K562 (cell line): ENCODE measurements around the gene BIRC5. TPM values are rescaled to one million over a fixed set of nuclear protein-coding genes. Genes with fewer than 3 reads are reported as not detected.
"Not testable (repeated sequence)": the region's sequence is repeated elsewhere in the genome, so short reads cannot be mapped to it uniquely, and the experiment has no call there.

ENCODE experiments used
- ATAC-seq: fragments of 200-7000 bp; cut with Tn5 transposase; 3 replicates; pipeline ENCODE4 v1.9.1; 2020; ENCODE audit warnings: moderate library complexity
- BruUV-seq: library from RNA; stranded (reverse); fragments of 400-500 nt; replicated peaks from 2 replicates; lab custom pipeline; 2021; lab: Mats Ljungman, UMichigan
- CTCF ChIA-PET: fragments of 300-600 bp; formaldehyde crosslinking; extraction: SDS; loops from one replicate; lab custom pipeline; 2021; ENCODE audit warnings: low intra/inter-chr PET ratio; lab: Yijun Ruan, JAX
- POLR2A ChIA-PET: fragments of 300-600, 350-650 bp; sonication (Branson Sonifier 250); formaldehyde crosslinking; extraction: SDS; loops from one replicate; lab custom pipeline; 2021; ENCODE audit warnings: antibody characterized with exemption, inconsistent platforms; lab: Yijun Ruan, JAX
- DNase-seq, 4 experiments: peaks; one replicate each; pipeline versions ENCODE4 v3.0.0 to v3.0.0-alpha.2; 2011 to 2018; ENCODE audit warnings: low spot score in 3 of 4, mixed read lengths in 3 of 4; ENCODE audit errors: extremely low read depth in 1 of 4
- FAIRE-seq: peaks from 2 replicates; lab custom pipeline; 2011; peaks lifted over from hg19 to GRCh38; lab: Jason Lieb, UNC
- H2AFZ ChIP-seq: 2 replicates; pipeline ENCODE4 v1.6.0; 2011; ENCODE audit warnings: low read depth, low read length, control low read depth, inconsistent platforms
- H3K27ac ChIP-seq: fragments of 200-600 bp; 3 replicates; pipeline ENCODE4 v1.8.0; 2011; ENCODE audit warnings: low read depth, mild to moderate bottlenecking, control low read depth, inconsistent platforms, low read length, moderate library complexity, mixed read lengths; ENCODE audit errors: extremely low read depth
- H3K27me3 ChIP-seq, 2 experiments: fragments of 300-600 bp in 1 of 2; 2 replicates in 1 of 2; 3 replicates in 1 of 2; pipeline versions ENCODE4 v1.6.0 to v1.8.0; 2011; ENCODE audit warnings: inconsistent platforms in 2 of 2, low read length in 2 of 2, mild to moderate bottlenecking in 1 of 2, mixed read lengths in 1 of 2, moderate library complexity in 1 of 2; ENCODE audit not compliant: control insufficient read depth in 2 of 2, insufficient read depth in 2 of 2
- H3K36me3 ChIP-seq: fragments of 300-600 bp; 3 replicates; pipeline ENCODE4 v1.8.0; 2011; ENCODE audit warnings: mild to moderate bottlenecking, low read length, inconsistent platforms; ENCODE audit not compliant: control insufficient read depth, insufficient read depth
- H3K4me1 ChIP-seq, 2 experiments: fragments of 200-600 bp in 1 of 2; replicated peaks in 1 of 2; 2 replicates in 1 of 2; 3 replicates in 1 of 2; pipeline versions ENCODE4 v1.5.1 to v1.8.0; 2011; ENCODE audit warnings: inconsistent platforms in 2 of 2, low read length in 2 of 2, mild to moderate bottlenecking in 1 of 2, mixed read lengths in 1 of 2, moderate library complexity in 1 of 2; ENCODE audit not compliant: control insufficient read depth in 2 of 2, insufficient read depth in 2 of 2
- H3K4me2 ChIP-seq: 2 replicates; pipeline ENCODE4 v1.6.1; 2011; ENCODE audit warnings: low read length, control low read depth, inconsistent platforms, mixed read lengths; ENCODE audit not compliant: insufficient read depth
- H3K4me3 ChIP-seq: fragments of 200-600 bp; sonication (generic), shearing (Covaris generic); 2 replicates; pipeline ENCODE4 v1.5.1; 2016; ENCODE audit warnings: control low read depth, inconsistent platforms
- H3K79me2 ChIP-seq: fragments of 200-600 bp; 3 replicates; pipeline ENCODE4 v1.8.0; 2011; ENCODE audit warnings: low read length, inconsistent platforms; ENCODE audit not compliant: control insufficient read depth, insufficient read depth
- H3K9ac ChIP-seq, 2 experiments: 2 replicates each; pipeline versions ENCODE4 v1.6.0 to v1.6.1; 2011; ENCODE audit warnings: low read depth in 2 of 2, low read length in 2 of 2, control low read depth in 1 of 2, inconsistent platforms in 1 of 2, mild to moderate bottlenecking in 1 of 2, mixed read lengths in 1 of 2; ENCODE audit not compliant: insufficient read depth in 1 of 2
- H3K9me1 ChIP-seq: one replicate; pipeline ENCODE4 v1.6.0; 2011; ENCODE audit warnings: inconsistent platforms, mild to moderate bottlenecking, low read length, moderate library complexity; ENCODE audit not compliant: control insufficient read depth, insufficient read depth
- H3K9me3 ChIP-seq: replicated peaks from 2 replicates; pipeline ENCODE4 v1.5.1; 2011; ENCODE audit warnings: low read depth, low read length, inconsistent platforms; ENCODE audit not compliant: control insufficient read depth, insufficient read depth
- H4K20me1 ChIP-seq: replicated peaks from 2 replicates; pipeline ENCODE4 v1.6.1; 2011; ENCODE audit warnings: low read length, inconsistent platforms, mixed read lengths; ENCODE audit not compliant: control insufficient read depth, insufficient read depth
- FIP1L1 ChIP-seq: fragments of 200-400 bp; formaldehyde crosslinking; IDR thresholded peaks from 2 replicates; pipeline ENCODE4 v1.6.1; 2018; ENCODE audit warnings: mild to moderate bottlenecking, low read depth, low read length; ENCODE audit not compliant: poor library complexity, severe bottlenecking
- POLR2A ChIP-seq: fragments of 450-650 bp; conservative IDR thresholded peaks from 2 replicates; pipeline ENCODE4 v1.6.1; 2016
- POLR2G ChIP-seq: fragments of 200-400 bp; formaldehyde crosslinking; IDR thresholded peaks from 2 replicates; pipeline ENCODE4 v1.6.1; 2017; ENCODE audit warnings: low read depth, mild to moderate bottlenecking, antibody characterized with exemption, low read length, moderate library complexity
- RBFOX2 ChIP-seq: fragments of 200-400 bp; formaldehyde crosslinking; IDR thresholded peaks from 2 replicates; pipeline ENCODE4 v1.6.1; 2017; ENCODE audit warnings: low read depth, mild to moderate bottlenecking, low read length, moderate library complexity
- RBM22 ChIP-seq: fragments of 200-400 bp; formaldehyde crosslinking; IDR thresholded peaks from 2 replicates; pipeline ENCODE4 v1.6.1; 2018; ENCODE audit warnings: low read length, low read depth; ENCODE audit not compliant: poor library complexity, severe bottlenecking
- SUPT5H ChIP-seq: fragments of 450-650 bp; IDR thresholded peaks from 2 replicates; pipeline ENCODE4 v1.6.1; 2016
- WGBS: fragments of 100-300 bp; shearing (Covaris generic); methylation state at CpG from one replicate; pipeline ENCODE4 v1.1.6; 2016; ENCODE audit warnings: low coverage, mixed read lengths; ENCODE audit not compliant: insufficient coverage; ENCODE audit errors: missing lambda C conversion rate; 5-methylcytosine and 5-hydroxymethylcytosine counted together
- in situ Hi-C: fragments of 300-500 bp; cut with MboI; formaldehyde crosslinking; loops from 4 replicates; pipeline ENCODE4 v1.15.0; 2018; ENCODE audit warnings: inconsistent platforms, mixed read lengths
- intact Hi-C: fragments of 100-400 bp; cut with micrococcal nuclease; formaldehyde crosslinking; loops from 2 replicates; pipeline ENCODE4 v1.14.2; 2022
- polyA plus RNA-seq, 8 experiments: library from polyadenylated mRNA; depleted of rRNA in 4 of 8; stranded (reverse) in 5 of 8; unstranded in 3 of 8; fragments of >200 nt; fragmentation: Nextera tagmentation in 2 of 8; fragmentation: Illumina TruSeq in 1 of 8; extraction: Ambion mirVana in 2 of 8; extraction: Trizol in 1 of 8; gene quantifications; 2 replicates each; pipeline versions ENCODE4 v1.2.1 to v1.2.3, GENCODE V29; 2011 to 2014; ENCODE audit warnings: inconsistent platforms in 1 of 8, missing spikeins in 1 of 8
- total RNA-seq, 7 experiments: library from RNA; depleted of rRNA in 6 of 7; stranded (reverse); fragments of >200 nt in 6 of 7; fragmentation: Illumina TruSeq in 2 of 7; extraction: Trizol in 2 of 7; gene quantifications; 2 replicates each; pipeline versions ENCODE4 v1.2.1 to v1.2.3, GENCODE V29; 2011 to 2021; ENCODE audit warnings: low replicate concordance in 1 of 7
- TF ChIP-seq, protein P1 (sequence below), 2 experiments: fragments of 450-650 bp; formaldehyde crosslinking in 1 of 2; IDR thresholded peaks; 2 replicates each; pipeline versions ENCODE4 v1.4.0 to v1.6.1; 2014 to 2020; ENCODE audit warnings: mild to moderate bottlenecking in 2 of 2, borderline replicate concordance in 1 of 2, low read depth in 1 of 2
- TF ChIP-seq, protein P2 (sequence below): sonication (generic); formaldehyde crosslinking; IDR thresholded peaks from 2 replicates; pipeline ENCODE4 v1.8.1; 2023; ENCODE audit warnings: mild to moderate bottlenecking, missing genetic modification reagents

BIRC5 gene
- total and polyA plus RNA-seq, 9 of the 15 experiments (the other 6 are each of a cell fraction or from before 2014, with no cell fraction given) = 64.4 to 140 (median 101) TPM

DNA sequence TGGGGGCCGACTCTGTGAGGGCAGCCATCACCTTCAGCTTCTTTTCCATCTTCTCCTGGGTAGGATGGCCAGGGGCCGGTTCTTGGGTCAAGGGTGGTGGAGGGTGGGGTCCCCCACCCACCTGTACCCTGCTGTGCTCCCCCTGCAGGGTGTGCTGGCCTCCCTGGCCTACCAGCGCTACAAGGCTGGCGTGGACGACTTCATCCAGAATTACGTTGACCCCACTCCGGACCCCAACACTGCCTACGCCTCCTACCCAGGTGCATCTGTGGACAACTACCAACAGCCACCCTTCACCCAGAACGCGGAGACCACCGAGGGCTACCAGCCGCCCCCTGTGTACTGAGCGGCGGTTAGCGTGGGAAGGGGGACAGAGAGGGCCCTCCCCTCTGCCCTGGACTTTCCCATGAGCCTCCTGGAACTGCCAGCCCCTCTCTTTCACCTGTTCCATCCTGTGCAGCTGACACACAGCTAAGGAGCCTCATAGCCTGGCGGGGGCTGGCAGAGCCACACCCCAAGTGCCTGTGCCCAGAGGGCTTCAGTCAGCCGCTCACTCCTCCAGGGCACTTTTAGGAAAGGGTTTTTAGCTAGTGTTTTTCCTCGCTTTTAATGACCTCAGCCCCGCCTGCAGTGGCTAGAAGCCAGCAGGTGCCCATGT, 42.3 kb upstream of the BIRC5 start:
- Histone ChIP-seq H4K20me1 (peaks cover 17% of the 10 kb centered on the region), H3K79me2 (peaks cover 38% of the 10 kb centered on the region), H3K9ac (peak overlapping the region in 1 of 2 experiments; percentile 73; a peak in 2 of 4 replicates)
- H3K9me1 ChIP-seq, FAIRE-seq, H3K4me2 ChIP-seq, H2AFZ ChIP-seq, ATAC-seq, DNase-seq, H3K4me3 ChIP-seq, H3K27ac ChIP-seq, H3K27me3 ChIP-seq, CTCF ChIA-PET, intact Hi-C loops, BruUV-seq: not testable (repeated sequence)
- POLR2A ChIA-PET = interaction anchor here (0.7 to 2.4 kb wide), 7 partner anchors 12 to 234 kb away, joined by 3 to 16 read pairs (median 3); partner anchors contain the start of genes AFMID and TK1
- WGBS = 94% methylated on average over 13 of the region's 19 CpGs
- in situ Hi-C loops = loop anchor here (5.0 kb wide), 1 partner anchor 59 kb away; no protein-coding TSS in a partner anchor
- TF ChIP-seq FIP1L1 (peak; percentile 22), POLR2G (peak; percentile 66), RBFOX2 (peak; percentile 74), POLR2A (peak; percentile 2; the same call in 1 of the 2 replicates), SUPT5H (peak; percentile 7; the same call in 1 of the 2 replicates), RBM22 (peak; percentile 77)
- TF ChIP-seq, protein P1, sequence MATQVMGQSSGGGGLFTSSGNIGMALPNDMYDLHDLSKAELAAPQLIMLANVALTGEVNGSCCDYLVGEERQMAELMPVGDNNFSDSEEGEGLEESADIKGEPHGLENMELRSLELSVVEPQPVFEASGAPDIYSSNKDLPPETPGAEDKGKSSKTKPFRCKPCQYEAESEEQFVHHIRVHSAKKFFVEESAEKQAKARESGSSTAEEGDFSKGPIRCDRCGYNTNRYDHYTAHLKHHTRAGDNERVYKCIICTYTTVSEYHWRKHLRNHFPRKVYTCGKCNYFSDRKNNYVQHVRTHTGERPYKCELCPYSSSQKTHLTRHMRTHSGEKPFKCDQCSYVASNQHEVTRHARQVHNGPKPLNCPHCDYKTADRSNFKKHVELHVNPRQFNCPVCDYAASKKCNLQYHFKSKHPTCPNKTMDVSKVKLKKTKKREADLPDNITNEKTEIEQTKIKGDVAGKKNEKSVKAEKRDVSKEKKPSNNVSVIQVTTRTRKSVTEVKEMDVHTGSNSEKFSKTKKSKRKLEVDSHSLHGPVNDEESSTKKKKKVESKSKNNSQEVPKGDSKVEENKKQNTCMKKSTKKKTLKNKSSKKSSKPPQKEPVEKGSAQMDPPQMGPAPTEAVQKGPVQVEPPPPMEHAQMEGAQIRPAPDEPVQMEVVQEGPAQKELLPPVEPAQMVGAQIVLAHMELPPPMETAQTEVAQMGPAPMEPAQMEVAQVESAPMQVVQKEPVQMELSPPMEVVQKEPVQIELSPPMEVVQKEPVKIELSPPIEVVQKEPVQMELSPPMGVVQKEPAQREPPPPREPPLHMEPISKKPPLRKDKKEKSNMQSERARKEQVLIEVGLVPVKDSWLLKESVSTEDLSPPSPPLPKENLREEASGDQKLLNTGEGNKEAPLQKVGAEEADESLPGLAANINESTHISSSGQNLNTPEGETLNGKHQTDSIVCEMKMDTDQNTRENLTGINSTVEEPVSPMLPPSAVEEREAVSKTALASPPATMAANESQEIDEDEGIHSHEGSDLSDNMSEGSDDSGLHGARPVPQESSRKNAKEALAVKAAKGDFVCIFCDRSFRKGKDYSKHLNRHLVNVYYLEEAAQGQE (IDR thresholded peaks at IDR 0.05; ENCODE audit: borderline replicate concordance) = not testable (repeated sequence)
- TF ChIP-seq, protein P1 (CRISPR knock-in tag; IDR thresholded peaks at IDR 0.05; ENCODE audit: low read depth) = 0 out of 2 replicates have a peak, but pooled peaks have one; percentile 20
- TF ChIP-seq, protein P2, sequence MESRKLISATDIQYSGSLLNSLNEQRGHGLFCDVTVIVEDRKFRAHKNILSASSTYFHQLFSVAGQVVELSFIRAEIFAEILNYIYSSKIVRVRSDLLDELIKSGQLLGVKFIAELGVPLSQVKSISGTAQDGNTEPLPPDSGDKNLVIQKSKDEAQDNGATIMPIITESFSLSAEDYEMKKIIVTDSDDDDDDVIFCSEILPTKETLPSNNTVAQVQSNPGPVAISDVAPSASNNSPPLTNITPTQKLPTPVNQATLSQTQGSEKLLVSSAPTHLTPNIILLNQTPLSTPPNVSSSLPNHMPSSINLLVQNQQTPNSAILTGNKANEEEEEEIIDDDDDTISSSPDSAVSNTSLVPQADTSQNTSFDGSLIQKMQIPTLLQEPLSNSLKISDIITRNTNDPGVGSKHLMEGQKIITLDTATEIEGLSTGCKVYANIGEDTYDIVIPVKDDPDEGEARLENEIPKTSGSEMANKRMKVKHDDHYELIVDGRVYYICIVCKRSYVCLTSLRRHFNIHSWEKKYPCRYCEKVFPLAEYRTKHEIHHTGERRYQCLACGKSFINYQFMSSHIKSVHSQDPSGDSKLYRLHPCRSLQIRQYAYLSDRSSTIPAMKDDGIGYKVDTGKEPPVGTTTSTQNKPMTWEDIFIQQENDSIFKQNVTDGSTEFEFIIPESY (CRISPR knock-in tag) = peak; percentile 58
- TF ChIP-seq, all 486 proteins: peak for 8; not testable (repeated sequence) for 478
- peaks cover 73% of the 10 kb centered on the region; the same call in 2 of the 3 replicates for H3K36me3 ChIP-seq
- H3K4me1 ChIP-seq = peaks cover 18 to 78% of the 10 kb centered on the region in 2 experiments
- not testable (repeated sequence) for H3K9me3 ChIP-seq
